KOPT-K1 (cell line): ENCODE data around the gene RWDD1.

ENCODE experiments used
- H3K27ac ChIP-seq: fragments of 200-600 bp; sonication (generic); 2 replicates; pipeline ENCODE4 v1.5.1; 2016; ENCODE audit warnings: antibody characterized with exemption, mild to moderate bottlenecking, low read depth, low read length; ENCODE audit not compliant: poor library complexity, severe bottlenecking
- H3K36me3 ChIP-seq: fragments of 200-600 bp; sonication (generic); 2 replicates; pipeline ENCODE4 v1.5.1; 2017; ENCODE audit warnings: antibody characterized with exemption, mild to moderate bottlenecking, low read length, moderate library complexity; ENCODE audit not compliant: insufficient read depth
- H3K9me3 ChIP-seq: fragments of 200-600 bp; sonication (generic); 2 replicates; pipeline ENCODE4 v1.5.1; 2017; ENCODE audit warnings: antibody characterized with exemption, low read length, mild to moderate bottlenecking; ENCODE audit not compliant: insufficient read depth, poor library complexity, severe bottlenecking

Gene RWDD1

DNA sequence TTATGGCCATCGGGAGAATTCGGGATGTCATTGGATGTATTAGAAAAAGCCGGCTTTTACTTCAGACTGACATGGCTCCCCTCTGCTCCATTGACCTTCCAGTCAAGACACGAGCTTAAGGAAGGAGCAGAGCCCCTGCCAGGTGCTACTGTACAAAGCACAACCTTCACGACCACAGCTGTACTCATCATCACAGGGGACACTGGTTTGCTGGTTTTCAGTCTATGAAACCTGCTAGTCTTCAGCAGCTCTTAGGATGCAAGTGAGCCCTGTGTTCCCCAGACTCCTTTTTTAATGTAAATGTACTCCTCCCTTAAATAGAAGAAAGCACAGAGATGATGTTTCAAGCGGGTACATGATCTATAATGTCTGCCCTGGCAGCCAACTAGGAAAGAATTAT, 23.9 kb upstream of the RWDD1 start:
- Histone ChIP-seq H3K36me3 (no peaks in the 10 kb centered on the region), H3K27ac (no peak overlapping the region), H3K9me3 (no peaks in the 10 kb centered on the region)

DNA sequence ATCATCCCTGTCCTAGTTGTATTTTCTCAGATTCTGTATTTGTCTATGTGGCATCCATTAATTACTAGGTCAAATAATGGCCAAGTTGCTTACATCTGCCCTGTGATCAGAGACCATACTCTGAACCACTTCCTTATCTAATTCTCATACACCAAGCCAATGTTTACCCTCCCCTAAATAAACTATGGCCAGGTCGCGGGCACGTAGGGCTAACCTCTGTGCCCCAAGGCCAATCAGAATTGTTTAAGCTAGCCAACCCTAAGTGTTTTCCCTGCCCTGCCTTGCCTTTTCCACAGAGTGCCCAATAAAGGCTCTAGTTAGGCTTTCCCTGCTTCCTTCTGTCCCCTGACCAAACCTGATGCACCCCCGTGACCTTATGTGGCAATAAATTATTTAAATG, 20.5 kb upstream of the RWDD1 start:
- no peaks in the 10 kb centered on the region for H3K36me3 ChIP-seq
- no peaks in the 10 kb centered on the region for H3K9me3 ChIP-seq
- H3K27ac ChIP-seq = no peak overlapping the region

DNA sequence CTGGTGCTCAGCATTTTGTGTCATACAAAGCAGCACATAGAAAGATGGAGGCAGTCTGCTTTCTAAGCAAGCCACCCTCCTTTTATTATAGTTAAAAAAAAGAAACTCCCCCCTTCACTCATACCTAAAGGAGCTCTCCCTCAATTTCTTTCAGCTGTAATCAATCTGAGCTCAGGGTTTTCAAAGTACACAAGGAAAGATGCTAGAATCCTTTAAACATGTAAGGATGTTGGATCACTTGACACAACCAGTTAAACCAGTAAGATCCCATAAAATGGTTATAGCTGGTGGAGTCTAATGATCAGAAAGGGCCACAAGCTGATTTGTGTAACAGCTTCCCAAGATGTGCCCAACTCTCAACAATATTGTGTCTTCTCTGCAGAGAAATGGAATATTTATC, 17.9 kb upstream of the RWDD1 start, which contains the start of gene CALHM4:
CALHM4 (plus strand) TSS at position 301 of the 400 bp plus-strand sequence; CDS start at position 344, 43 bp downstream.
- Histone ChIP-seq H3K9me3 (no peaks in the 10 kb centered on the region), H3K27ac (no peak within 1 kb of the TSS), H3K36me3 (no peaks in the 10 kb centered on the region)

DNA sequence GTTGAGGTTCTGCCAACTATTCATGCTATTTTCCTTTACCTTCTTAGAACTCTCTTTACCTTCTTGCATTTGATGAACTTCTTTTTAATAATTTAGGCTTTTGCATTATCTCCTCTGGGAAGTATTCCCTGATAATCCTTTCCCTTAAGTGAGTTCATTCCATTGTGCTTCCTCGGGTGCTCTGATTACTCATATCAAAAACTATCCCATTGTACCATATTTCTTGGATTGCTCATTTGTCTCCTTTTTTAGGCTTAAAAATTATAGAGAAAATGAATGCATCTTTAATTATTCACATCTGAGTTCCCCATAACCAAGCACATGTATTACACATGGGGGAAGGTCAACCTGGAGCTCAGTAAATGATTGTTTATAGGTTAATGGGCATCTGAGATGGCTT, 15.2 kb upstream of the RWDD1 start:
- Histone ChIP-seq H3K9me3 (no peaks in the 10 kb centered on the region), H3K27ac (no peak overlapping the region), H3K36me3 (no peaks in the 10 kb centered on the region)

DNA sequence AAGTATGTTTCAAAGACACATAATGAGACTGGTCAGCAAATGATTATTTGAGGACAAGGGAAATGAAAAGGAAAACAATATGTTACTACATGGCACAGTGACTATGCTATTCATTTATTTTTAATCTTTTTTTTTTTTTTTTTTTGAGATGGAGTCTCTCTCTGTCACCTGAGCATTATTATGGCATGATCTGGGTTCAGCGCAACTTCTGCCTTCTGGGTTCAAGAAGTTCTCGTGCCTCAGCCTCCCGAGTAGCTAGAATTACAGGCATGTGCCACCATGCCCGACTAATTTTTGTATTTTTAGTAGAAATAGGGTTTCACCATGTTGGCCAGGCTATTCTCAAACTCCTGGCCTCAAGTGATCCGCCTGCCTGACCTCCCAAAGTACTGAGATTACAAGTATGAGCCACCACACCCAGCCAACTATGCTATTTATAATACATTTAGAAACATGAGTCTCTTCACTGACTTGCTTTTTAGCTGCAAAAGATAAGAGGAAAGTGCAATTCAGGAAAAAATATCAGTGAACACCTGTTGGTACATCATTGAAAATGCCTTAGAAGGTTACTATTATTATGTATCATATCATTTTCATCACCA, 14.4 kb upstream of the RWDD1 start:
- H3K9me3 ChIP-seq = no peaks in the 10 kb centered on the region
- H3K36me3 ChIP-seq = no peaks in the 10 kb centered on the region
- H3K27ac ChIP-seq = no peak overlapping the region

DNA sequence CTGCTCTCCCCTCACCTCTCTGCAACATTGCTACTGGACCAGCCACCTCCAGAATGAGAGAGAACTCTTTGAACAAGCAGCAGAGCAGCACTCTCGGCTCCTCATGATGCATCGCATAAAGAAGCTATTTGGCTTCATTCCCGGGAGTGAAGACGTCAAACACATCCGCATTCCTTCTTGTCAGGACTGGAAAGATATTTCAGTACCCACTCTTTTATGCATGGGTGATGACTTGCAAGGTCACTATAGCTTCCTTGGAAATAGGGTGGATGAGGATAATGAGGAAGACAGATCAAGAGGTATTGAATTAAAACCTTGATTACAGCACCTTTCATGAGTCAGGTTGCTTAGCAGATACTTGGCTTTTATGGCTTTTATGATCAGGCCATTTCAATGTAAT, 13.4 kb upstream of the RWDD1 start:
- Histone ChIP-seq H3K36me3 (no peaks in the 10 kb centered on the region), H3K9me3 (no peaks in the 10 kb centered on the region), H3K27ac (no peak overlapping the region)

DNA sequence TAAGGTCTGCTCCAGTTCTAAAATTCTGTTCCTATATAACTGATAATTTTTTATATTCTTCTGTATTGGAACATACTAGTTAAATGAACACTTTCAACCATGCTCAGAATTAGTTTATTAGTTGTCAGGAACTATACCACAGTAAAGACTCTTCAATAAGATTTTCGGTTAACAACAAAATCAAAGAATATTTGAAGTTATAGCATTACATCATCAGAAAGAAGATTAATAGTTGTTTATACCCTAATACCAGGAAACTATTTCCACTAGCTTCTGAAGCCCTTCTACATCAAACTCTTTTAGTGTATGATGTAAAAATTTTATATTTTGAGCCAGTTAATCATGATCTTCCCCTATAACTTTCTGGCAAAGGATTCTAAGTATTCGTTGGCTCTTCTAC, 11.2 kb upstream of the RWDD1 start:
- H3K9me3 ChIP-seq = no peaks in the 10 kb centered on the region
- no peaks in the 10 kb centered on the region for H3K36me3 ChIP-seq
- no peak overlapping the region for H3K27ac ChIP-seq

DNA sequence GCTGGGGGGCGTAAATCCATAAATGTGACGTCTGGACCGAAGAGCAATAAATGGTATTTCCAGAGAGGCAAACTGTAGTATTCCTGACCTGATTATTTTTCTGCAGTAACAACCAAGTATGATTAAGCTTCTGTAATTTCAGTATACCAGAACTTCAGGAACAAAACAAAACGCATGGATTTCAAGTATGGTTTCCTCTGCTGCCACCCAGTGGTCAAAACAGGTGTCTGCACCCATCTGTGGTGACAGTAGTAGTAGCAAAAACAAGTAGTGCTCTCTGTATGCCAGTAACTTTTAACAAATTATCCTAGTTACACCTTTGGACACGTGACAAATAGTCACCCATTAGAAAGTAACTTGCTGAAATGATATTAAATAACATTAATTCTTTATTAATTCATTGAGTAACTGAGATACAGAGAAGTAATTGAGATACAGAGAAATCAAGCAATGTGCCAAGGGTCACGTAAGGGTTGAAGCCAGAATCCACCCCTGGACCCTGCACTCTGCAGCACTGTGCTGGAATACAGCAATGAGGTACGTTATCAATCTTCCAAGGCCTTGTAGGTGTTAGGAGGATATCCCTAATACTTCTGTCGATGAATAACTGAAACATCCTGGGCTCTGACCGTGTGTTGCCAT, 9.8 kb upstream of the RWDD1 start:
- H3K27ac ChIP-seq = no peak overlapping the region
- no peaks in the 10 kb centered on the region for H3K9me3 ChIP-seq
- H3K36me3 ChIP-seq = no peaks in the 10 kb centered on the region

DNA sequence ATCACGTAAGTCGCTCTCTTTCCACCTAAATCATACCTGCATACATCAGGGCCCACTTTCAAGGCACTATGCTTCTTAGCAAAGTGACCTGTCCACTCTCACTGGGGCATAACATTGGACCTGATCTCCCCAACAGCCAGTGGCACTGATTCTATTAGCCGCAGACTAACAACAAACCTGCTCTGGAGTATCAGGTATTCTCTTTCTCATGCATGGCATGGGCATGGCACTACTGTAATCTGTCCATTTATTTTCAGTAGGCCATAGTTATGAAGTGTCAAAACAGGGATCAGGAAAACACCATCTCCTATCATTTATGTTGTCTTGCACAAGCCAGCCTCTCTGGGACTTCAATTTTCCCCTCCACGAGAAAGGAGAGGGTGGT, 9.3 kb upstream of the RWDD1 start:
- H3K27ac ChIP-seq = no peak overlapping the region
- H3K9me3 ChIP-seq = peaks cover 1% of the 10 kb centered on the region
- H3K36me3 ChIP-seq = no peaks in the 10 kb centered on the region

DNA sequence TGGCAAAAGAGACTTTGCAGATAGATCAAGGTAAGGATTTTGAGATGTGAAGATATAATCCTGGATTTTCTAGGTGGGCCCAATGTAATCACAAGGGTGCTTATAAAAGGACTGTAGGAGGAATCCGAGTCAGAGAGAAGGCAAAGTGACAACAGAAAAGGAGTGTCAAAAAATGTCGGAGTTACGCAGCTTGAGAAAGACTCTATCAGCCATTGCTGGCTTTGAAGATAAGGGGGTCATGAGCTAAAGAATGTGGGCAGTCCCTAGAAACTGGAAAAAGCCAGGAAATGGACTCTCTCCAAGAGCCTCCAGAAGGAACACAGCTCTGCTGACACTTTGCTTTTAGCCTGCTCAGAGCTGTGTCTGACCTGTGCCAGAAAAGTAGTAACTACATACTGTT, 8.7 kb upstream of the RWDD1 start:
- peaks cover 4% of the 10 kb centered on the region for H3K9me3 ChIP-seq
- no peak overlapping the region for H3K27ac ChIP-seq
- no peaks in the 10 kb centered on the region for H3K36me3 ChIP-seq

DNA sequence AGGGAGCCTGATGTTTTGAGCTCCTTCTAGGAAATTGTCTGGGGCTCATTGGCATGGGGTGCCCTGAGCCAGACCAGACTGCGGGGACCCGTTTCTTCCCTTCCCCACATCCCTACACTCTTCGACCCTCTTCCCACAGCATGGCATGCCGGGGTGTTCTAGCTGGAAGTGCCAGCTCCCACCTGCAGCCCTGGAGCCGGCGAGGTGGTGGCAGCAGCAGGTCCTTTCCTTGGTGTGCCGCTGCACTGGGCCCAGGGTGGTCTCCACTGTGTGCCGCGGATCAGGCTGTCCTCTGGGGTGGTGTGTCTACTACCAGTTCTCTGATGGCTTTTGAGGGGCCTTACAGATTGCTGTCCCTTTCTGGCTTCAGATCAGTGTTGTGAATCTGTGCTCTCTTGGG, 7.5 kb upstream of the RWDD1 start:
- H3K9me3 ChIP-seq = peaks cover 4% of the 10 kb centered on the region
- H3K36me3 ChIP-seq = no peaks in the 10 kb centered on the region
- no peak overlapping the region for H3K27ac ChIP-seq

DNA sequence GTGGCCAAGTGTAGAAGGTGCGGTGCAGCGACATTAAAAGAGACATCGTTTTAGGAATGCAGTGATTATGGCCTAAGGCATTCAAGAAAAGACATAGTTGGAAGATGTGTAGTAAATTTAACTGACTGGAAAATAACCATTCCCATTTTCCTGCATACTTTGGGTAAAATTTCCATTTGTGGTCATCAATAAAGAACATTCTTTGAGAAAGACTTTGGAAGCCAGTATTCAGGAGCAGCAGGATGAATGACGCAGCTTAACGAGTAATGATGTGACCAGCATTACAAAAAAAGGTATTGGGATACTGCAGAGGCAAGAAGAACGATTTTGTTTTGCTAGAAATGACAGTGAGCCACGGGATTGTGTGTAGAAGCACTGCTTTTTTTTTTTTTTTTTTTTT, 7.0 kb upstream of the RWDD1 start:
- Histone ChIP-seq H3K27ac (no peak overlapping the region), H3K36me3 (no peaks in the 10 kb centered on the region), H3K9me3 (peaks cover 4% of the 10 kb centered on the region)

DNA sequence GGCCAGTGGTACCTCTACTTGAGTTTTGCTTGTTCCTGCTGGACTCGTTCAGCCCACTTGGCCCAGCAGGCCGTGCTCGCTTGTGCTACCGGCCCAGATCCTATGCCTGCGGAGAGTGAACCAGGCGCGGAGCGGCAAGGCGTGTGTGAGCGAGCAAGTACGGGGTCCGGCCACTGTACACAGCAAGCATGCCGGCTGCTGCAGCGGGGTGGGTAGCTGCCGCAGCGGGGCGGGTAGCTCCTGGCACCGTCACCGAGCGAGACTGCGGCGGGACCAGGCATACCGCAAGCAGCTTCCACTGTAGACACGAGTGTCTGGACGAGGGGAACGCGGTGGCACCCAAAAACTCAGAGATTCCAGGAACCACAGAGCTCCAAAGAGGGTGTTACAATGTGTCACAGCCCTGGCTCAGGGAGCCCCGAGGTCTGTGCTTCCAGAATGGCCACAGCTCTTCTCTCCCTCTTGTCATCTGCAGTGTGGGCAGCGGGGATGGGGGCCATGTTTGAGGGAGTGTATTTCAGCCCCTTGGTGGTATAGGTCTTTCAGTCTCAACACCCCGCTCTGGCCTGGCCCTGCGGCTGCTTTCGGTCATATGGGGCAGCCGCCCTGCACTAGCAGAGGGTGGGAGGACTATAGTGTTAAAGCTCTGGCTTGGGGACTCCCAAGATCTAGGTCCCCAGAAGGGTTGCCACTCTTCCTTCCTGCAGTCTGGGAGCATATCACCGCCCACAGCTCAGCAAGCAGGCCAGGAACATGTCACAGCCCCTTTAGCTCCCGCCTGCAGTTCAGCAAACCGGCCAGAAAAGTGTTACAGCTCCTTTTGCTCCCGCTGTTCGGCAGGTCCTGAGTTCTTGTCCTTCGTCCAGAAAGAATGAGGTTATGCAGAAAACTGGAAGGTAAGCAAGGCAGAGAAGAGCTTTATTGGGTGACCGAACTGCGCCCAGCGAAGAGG, 6.1 kb upstream of the RWDD1 start:
- H3K27ac ChIP-seq = no peak overlapping the region
- peaks cover 4% of the 10 kb centered on the region for H3K9me3 ChIP-seq
- no peaks in the 10 kb centered on the region for H3K36me3 ChIP-seq

DNA sequence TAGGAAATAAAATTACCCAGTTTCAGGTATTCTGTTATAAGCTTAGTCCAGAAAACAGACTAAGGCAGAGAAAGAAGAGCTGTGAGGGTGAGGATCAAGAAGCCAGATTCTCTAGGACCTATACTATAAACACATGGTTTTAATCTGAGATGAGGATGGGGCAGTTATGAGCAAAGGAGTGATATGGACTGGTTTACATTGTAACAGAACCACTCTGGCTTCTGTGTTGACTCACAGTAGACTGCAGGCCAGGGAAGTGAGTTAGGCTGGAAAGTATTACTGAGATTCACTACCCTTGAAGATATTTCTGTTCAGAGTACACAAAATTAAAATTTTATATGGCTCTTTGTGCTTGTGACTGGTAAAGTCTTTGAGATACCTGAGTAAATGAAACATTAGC, 3.2 kb upstream of the RWDD1 start:
- Histone ChIP-seq H3K36me3 (no peaks in the 10 kb centered on the region), H3K27ac (no peak overlapping the region), H3K9me3 (peaks cover 4% of the 10 kb centered on the region)
